NCI-H1436 treated with DMSO at 0.1 percent for 48 hours (cell line): ENCODE measurements around the gene CNST.
"Not testable (repeated sequence)": the region's sequence is repeated elsewhere in the genome, so short reads cannot be mapped to it uniquely, and the experiment has no call there.

Experiments used
- DNase-seq: peaks from one replicate; lab custom pipeline; 2025; lab: John Stamatoyannopoulos, UW

The CNST gene

DNA sequence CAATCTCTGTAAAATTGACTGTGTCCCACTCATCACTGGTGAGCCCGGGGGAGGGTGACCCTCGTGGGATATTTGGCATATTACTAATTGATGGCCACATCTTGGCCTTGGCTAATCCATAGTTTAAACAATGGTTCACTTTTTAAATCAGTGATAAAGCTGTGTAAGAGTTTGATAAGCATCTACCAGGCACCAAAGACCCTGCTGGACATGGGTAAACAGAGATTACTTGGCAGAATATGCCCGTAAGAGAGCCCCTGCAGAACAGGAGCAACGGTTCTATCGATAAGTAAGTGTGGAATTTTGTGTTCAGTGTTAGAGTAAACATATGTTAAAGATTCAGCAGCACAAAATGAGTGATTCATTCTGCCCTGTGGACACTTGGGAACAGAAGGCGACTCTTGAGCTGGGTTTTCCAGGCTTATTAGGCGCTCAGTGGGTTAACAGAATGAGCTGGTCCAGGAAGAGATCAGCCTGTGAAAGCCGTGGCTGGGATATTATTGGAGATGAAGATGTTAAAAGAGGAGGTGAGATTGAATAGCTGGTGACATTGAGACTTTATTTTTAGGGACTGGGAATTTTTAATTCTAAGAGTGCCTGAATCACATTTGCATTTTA is 55.9 kb downstream of the CNST start:
- DNase-seq = no peak

GRCh38 chr1:246624091-246624490 is 57.8 kb downstream of the CNST start:
- DNase-seq = no peak

DNA sequence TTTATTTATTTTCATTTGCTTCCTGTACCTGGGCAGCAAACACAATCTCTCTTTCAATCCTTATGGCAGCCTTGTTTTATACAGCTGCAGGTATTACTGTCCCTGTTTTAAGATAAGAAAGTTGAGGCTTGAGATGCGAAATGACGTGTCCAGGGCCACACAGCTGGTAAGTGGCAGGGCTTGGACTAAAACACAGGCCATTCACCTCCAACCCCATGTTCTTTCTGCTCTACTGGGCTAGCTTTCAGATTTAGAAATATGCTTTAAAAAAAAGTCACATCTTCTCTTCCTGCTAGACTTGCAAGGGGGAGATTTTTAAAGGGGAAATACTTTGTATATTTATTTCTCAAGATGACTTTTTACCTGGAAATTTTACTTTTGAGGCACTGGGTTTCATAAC is 62.8 kb downstream of the CNST start:
- no peak for DNase-seq

GRCh38 chr1:246629976-246630375 is 63.7 kb downstream of the CNST start:
- no peak for DNase-seq

- DNase-seq = no peak
Measured at GRCh38 chr1:246631426-246631825, 65.2 kb downstream of the CNST start.

DNA sequence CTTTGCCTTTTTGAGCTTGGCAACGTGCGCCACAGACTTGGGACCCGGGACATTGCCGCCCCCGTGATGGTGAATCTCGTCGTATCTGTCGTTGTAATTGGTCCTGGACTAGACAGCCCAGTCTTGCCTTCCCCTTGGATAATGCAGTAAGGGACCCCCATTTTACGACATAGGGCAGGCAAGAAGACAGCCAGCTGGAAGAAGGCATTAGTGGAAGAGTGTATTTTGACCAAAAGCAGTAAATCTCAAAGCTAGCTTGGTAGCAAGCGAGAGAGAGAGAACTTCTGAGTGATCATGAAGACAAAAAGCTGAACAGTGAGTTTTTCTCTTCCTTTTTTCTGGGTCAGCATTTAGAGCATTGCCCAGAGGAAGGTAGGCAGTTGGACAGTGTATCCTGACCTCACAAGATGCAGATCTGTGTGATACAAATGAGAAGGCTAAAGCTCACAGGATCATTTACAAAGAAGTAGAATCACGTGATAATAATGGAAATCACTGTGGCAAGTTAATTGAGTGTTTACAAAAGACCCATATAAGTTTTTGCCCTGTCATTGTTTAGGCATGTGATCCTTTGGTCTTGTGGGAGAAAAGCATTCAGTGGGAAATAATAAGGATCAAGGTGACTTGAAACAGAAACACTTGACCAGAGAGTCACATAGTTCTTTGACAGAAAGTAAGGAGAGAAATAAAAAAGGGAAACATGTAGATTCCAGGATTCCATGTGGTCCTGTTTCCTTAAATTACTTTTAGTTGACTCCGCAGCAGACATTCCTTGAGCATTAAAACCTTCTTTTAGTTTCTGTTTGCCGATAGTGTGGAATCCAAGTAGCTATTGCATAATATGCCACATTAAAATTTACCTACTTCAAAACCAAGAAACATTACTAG is 66.3 kb downstream of the CNST start:
- DNase-seq = no peak

GRCh38 chr1:246634659-246635058 is 68.4 kb downstream of the CNST start:
- DNase-seq = not testable (repeated sequence)

- no peak for DNase-seq
Measured at GRCh38 chr1:246638941-246639655, 72.8 kb downstream of the CNST start.

DNA sequence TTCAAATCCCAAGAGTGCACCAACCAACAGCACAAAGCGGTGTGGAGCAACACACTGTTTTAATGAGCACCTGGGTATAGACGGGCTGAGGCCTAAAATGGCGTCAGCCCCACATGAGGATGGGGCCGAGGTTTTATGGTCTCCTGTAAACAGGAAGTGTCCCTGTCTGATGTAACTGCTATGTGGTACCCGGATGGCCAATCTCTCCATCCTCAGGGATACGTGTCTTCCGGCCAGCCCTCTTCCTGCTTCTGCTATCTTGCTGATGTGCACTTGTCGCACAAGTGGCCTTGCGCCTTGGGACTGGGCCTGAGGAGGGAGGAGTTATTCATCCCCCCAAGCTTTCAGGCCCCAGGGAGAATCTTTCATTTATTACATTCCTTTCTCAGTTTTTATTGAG is 73.5 kb downstream of the CNST start:
- DNase-seq = no peak

GRCh38 chr1:246640747-246641146 is 74.5 kb downstream of the CNST start:
- DNase-seq = no peak

DNA sequence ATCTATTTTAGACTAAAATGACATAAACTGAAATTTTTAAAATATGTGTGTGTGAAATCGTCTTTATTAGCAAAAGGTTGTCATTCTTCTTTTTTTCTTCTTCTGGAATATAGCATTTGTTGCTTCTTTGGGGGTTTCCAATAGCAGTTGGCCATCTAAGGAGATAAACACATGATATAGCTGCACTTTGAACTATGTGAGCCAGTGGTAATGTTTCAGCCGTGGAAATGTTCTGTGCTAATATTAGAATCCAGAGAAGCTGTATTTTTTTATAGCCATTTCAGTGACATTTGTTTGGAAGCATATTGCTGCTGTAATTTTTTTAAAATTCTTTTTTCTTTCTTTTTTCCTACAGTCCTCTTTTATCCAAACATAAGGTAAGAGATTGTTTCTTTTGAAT is 75.1 kb downstream of the CNST start:
- no peak for DNase-seq

DNA sequence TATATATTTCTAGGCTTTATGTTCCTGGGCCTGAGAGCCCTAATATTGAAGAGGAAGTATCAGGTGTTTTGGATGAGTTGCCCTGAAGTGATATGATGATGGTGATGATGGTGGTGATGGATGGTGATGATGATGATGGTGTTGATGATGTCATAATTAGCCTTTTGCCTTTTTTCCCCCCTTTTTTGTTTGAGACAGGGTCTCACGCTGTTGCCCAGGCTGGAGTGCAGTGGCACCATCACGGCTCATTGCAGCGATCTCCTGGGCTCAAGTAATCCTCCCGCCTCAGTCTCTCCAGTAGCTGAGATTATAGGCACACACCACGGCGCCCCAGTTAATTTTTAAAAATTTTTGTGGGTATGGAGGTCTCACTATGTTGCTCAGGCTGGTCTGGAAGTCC is 76.5 kb downstream of the CNST start:
- no peak for DNase-seq

DNA sequence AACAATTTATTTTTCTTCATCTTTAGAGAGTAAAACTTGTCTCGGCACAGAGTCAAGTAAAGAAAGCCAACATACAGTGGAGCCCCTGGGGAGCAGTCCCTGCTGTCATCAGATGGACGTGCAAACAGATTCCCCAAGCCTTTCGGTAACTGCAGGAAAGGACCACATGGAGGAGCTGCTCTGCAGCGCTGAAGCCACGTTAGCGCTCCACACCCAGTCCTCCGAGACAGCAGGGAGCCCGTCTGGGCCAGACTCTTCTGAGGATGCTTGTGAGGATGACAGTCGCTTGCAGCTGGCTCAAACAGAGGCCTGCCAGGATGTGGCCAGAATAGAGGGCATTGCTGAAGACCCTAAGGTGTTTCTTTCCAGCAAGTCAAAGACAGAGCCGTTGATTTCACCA is 80.9 kb downstream of the CNST start:
- DNase-seq = peak; percentile 41

- no peak for DNase-seq
Measured at GRCh38 chr1:246647513-246647912, 81.3 kb downstream of the CNST start.

DNA sequence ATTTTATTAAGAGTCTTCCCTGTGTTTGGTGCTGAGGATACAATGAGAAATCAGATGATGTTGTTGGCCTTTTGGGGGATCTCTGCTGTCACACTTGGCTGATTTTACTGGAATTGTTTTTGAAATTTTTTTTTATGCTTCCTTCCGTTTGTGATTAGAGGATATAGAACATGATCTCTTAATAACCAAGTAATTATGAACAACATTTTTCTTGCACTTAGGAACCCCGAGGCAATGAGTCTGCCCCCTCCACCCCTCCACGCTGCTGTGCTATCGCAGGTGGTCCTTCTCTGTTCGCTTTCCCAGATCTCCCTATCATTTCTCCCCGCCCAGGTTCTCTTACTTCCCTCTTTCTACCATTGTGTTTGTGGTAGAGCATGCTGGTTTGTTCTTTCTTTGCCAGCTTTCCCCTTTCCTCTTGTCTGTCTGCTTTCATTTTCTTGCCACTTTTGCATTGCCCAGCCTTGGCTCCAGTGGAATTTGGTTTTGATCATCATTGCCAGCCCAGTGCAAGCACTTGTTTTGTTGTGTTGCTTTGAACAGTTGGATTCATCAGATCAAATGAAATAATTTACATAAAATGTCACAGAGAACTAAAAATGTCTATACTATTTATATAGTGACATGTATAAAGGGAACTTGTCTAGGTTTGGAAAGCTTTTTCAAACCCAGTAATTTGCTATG is 84.9 kb downstream of the CNST start:
- DNase-seq = peak; percentile 4

- DNase-seq = no peak
Measured at GRCh38 chr1:246658567-246658966, 92.3 kb downstream of the CNST start.

GRCh38 chr1:246659594-246660140 is 93.4 kb downstream of the CNST start:
- DNase-seq = no peak

DNA sequence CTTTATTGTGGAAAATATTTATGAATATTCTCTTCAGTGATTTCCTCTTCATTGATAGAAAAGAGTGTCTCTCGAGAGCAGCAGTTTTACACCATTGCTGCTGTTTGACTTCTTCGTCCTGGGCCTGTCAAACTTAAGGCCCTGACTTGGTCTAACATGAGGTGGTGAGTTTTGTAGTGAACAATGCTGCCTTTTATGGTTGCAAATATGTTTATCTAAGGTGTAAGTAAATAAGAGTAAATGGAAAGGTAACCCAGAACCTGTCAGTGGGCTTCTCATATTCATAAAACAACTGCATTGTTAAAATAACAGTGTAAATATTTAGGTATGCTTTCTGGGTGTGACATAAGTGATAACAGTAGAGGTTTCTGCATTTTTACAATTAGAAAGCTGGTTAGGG is 95.2 kb downstream of the CNST start:
- no peak for DNase-seq

DNA sequence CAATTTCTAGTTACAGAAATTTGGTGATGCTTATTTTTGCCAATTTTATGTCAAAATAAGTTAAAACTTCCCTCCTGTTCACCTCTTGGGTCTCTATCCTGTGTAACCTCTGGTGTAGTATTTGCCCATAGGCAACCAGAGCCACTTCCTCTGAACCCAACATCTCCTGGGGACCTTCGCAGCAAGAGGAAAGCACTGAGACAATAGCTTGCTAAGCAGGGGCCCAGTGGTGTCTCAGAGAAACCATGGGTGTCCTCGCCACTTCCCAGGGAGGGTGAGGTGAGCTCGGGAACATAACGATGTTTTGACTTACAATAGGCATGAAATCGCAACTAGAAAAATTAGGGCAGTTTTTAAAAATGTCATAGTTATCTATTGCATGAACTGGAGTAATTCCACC is 101.5 kb downstream of the CNST start:
- DNase-seq = no peak

- DNase-seq = no peak
Measured at GRCh38 chr1:246669659-246670058, 103.4 kb downstream of the CNST start.

DNA sequence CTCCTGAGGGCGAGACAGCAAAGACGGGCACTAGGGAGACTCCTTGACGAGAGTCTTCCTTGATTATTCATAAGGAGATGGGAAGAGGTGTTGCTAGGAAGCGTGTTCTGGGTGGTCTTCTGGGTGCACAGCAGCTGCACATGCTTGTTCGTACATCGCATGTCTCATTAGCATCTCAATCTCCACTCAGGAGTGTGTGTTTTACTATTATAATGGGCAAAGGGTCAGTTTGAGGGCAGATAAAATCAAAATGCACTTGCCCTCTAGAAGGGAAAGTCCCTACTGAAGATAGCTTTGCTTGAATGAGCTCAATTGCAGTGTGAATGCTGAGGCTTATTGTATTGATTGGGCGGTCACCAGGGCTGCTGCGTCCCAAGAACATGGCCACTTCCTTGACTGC is 107.8 kb downstream of the CNST start:
- DNase-seq = no peak

- DNase-seq = no peak
Measured at GRCh38 chr1:246677842-246678241, 111.6 kb downstream of the CNST start.
